AML-193 (cell line): ENCODE measurements around the gene C19orf67.

ENCODE experiments used
- DNase-seq, 2 experiments: peaks; one replicate each; lab custom pipeline; 2025; lab: John Stamatoyannopoulos, UW

C19orf67 gene

GRCh38 chr19:14085309-14085995 lies at the start of gene C19orf67:
Gene C19orf67 (minus strand): TSS chr19:14085783. CDS start chr19:14085627, 156 bp downstream.
- no peak for DNase-seq

GRCh38 chr19:14135355-14135754 lies 49.8 kb upstream of the C19orf67 start:
- DNase-seq: no peak

DNA sequence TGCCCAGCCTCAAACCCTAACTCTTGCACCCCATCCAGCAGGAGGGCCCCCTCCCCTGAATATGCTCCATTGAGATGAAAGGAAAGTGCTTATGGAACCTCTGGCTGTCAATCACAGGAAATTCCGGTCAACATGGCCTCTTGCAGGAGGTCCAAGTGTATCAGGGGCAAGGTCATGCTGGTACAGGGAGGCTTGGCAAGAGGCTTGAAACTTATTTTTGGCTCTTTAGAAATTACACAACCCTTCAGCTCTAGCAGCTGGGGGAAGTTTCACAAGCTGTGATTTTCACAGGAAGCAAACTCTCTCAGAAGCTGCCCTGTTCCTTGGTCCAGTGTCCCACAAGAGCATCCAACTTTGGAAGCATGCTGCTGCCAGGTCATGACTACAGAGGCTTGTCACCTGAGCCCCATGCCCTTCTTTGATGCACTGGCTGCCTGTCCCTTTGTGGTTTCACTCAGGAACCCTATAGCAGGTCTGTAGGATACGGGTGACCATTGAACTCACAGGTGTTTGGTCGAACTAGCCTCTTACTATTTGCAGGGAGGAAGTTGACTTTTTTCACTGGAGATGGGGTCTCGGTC lies 42.4 kb upstream of the C19orf67 start:
- peak; percentile 51 to 68 for DNase-seq

GRCh38 chr19:14127176-14127575 lies 41.6 kb upstream of the C19orf67 start:
- no peak for DNase-seq

DNA sequence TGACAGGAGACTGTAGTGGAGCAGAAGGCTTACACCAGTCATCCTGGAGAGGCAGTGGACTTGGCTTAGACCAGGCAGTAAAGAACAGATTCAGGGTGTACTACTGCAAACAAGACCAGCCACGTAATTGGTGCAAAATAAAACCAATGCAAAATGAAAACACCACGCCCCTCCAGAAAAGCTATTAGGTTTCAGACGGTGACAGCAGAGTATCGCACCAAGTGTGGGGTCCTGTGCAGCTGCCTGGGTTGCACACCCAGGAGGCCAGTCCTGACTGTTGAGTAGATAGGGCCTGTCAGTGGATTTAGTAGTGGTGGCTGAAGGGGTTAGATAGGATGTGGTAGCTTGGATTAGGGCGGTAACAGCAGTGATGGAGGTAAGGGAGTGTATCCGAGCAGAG lies 37.3 kb upstream of the C19orf67 start:
- DNase-seq: no peak

- no peak for DNase-seq
Observed at GRCh38 chr19:14120497-14120780, 34.9 kb upstream of the C19orf67 start.

- DNase-seq: no peak
Observed at GRCh38 chr19:14119644-14120496, 34.3 kb upstream of the C19orf67 start.

DNA sequence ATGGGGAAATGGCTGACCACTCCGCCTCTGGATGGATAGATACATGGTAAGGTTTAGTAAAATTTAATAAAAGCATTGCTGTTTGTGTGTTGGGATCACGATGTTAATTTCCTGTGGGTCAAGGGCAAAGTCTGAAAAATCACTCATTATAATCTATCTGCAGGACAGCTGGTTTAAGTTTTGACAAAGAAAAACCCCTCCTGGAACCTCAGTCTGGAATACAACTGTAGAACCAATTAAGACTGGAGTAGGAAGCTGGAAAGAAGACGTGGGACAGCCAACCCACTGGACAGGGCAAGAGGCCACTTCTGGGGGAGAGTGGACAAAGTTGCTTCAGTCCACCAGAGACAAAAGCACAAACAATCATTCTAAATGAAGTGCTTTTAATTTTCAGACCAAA lies 33.6 kb upstream of the C19orf67 start:
- DNase-seq: peak in 1 of 2 experiments; percentile 44

GRCh38 chr19:14118165-14119051 lies 32.8 kb upstream of the C19orf67 start:
- DNase-seq: peak; percentile 95

- peak; percentile 94 for DNase-seq
Observed at GRCh38 chr19:14117668-14118164, 32.1 kb upstream of the C19orf67 start, which contains the start of gene PRKACA. Gene PRKACA (minus strand): TSS chr19:14117762. CDS start chr19:14117547, 215 bp downstream.

- DNase-seq: no peak
Observed at GRCh38 chr19:14116918-14117578, 31.5 kb upstream of the C19orf67 start.

DNA sequence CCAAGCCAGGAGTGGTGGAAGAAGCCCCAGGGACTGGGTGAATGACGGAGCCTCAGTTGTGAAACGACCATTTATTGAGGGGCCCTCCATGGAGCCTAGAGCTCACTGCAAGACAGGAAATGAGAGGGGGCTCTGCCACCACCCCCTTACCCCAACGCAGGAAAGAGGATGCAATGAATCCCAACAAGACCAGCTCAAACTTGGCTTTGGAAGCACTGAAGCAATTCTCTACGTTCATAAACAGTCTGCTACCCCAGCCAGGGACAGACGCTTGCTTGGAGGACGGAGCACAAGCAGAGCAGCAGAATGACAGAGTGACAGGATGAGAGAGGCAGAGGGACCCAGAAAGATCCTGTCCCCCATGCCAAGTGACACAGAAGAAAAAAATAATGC lies 30.9 kb upstream of the C19orf67 start:
- DNase-seq: no peak

- DNase-seq: no peak
Observed at GRCh38 chr19:14115756-14116155, 30.2 kb upstream of the C19orf67 start.

DNA sequence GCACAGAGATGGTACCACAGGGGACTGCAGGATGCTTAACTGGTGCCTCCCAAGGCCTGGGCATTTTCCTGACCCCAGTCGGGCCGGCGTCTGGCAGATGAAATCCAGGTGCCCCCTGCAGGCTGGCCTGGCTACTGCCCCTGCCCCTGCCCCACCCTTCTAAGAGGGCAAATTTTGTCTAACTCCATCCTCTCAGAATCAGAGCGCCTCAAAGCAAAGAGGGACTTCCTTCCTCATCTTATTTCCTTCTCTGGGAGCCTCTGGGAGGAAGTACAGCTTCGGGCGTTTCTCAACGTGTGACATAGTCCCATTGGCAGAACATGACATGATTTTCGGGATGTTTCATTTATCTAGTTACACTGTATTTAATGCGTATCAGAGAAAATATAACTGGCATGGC lies 29.3 kb upstream of the C19orf67 start:
- peak; percentile 89 for DNase-seq

GRCh38 chr19:14114439-14114838 lies 28.9 kb upstream of the C19orf67 start:
- no peak for DNase-seq

DNA sequence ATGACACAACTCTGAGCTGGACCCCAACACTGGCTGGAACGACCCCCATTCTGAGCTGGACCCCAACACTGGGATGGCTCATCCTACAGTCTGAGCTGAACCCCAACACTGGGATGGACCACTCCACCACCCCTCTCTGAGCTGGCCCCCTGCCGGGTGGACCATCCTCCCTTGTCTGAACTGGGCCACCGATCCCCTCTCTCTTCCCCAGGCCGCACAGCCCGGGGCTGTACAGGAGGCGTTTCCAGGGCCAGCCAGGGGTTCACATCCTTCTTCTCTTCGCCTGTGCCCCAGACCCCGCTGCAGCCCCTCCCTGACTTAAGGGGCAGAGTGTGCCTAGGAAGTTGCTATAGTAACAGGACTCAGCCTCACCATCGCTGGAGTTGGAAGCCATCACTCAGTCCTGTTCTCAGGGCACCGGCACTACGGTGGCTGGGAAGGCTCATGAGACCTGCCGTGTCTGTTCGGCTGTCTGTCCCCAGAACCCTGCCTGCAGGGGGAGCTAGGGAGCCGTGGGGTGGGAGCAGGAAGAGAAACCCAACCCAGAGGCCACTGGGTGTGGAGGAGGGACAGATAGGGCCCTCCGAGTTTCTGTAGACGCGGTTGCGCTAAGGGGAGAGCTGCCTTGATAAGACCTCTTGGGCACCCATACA lies 28.3 kb upstream of the C19orf67 start:
- peak; percentile 14 to 17 for DNase-seq

- no peak for DNase-seq
Observed at GRCh38 chr19:14112809-14113385, 27.3 kb upstream of the C19orf67 start.

GRCh38 chr19:14112051-14112808 lies 26.6 kb upstream of the C19orf67 start:
- no peak for DNase-seq

DNA sequence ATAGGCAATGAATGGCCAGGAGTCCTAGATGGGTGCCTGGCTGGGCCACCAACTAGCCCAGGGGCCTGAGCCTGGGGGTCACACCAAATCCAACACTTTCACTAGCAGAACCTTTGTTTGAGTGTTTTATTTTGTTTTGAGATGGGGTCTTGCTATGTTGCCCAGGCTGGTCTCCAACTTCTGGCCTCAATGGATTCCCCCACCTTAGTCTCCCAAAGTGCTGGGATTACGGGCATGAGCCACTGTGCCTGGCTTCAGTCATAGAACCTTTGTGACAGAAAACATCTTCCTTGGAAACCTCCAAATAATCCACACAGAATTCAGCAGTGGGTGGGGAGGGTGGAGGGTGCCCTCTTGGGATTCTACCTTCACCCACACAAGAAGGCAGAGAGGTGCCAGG lies 25.9 kb upstream of the C19orf67 start:
- DNase-seq: no peak

DNA sequence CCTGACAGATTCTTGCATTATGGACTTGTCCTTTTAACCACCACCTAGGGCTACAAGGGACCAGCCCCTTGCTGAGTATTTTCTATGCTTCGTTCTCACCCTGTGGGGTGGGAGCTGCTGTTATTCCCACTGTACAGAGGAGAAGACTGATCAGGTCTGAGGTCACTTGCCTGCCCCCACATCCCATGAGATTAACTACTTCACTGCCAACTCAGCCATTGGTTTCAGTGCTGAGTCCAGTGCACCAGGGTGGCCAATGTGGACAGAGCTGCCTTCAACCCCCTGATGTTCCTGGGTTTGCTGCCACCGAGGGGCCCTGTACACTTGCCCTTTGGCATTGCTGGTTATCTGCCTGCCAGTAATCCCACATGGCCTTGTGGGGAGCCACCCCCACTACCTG lies 25.1 kb upstream of the C19orf67 start:
- no peak for DNase-seq
